Astrocyte (in vitro differentiated cells and primary cell): ENCODE data around the gene INPP5A. TPM values are rescaled to one million over a fixed set of nuclear protein-coding genes. Genes with fewer than 3 reads are reported as not detected.

Experiments used
- DNase-seq: peaks from one replicate; pipeline ENCODE4 v3.0.0-alpha.2; 2010; ENCODE audit warnings: low read depth
- FAIRE-seq: peaks from 2 replicates; lab custom pipeline; 2011; peaks lifted over from hg19 to GRCh38; lab: Jason Lieb, UNC
- H2AFZ ChIP-seq: 2 replicates; pipeline ENCODE4 v1.6.0; 2012; ENCODE audit warnings: low read depth, low read length, inconsistent platforms
- H3K27ac ChIP-seq: 2 replicates; pipeline ENCODE4 v1.5.1; 2011; ENCODE audit warnings: low read depth, low read length, inconsistent platforms
- H3K27me3 ChIP-seq: 2 replicates; pipeline ENCODE4 v1.6.0; 2011; ENCODE audit warnings: low read length, inconsistent platforms; ENCODE audit not compliant: insufficient read depth
- H3K36me3 ChIP-seq: 2 replicates; pipeline ENCODE4 v1.5.1; 2011; ENCODE audit warnings: low read length, inconsistent platforms; ENCODE audit not compliant: insufficient read depth
- H3K4me1 ChIP-seq: 2 replicates; pipeline ENCODE4 v1.5.1; 2011; ENCODE audit warnings: low read length, inconsistent platforms; ENCODE audit not compliant: insufficient read depth
- H3K4me2 ChIP-seq: 2 replicates; pipeline ENCODE4 v1.6.0; 2012; ENCODE audit warnings: low read length, inconsistent platforms
- H3K4me3 ChIP-seq: 2 replicates; pipeline ENCODE4 v1.5.1; 2011; ENCODE audit warnings: low read depth, mild to moderate bottlenecking, low read length, inconsistent platforms; ENCODE audit not compliant: insufficient read depth
- H3K79me2 ChIP-seq: 2 replicates; pipeline ENCODE4 v1.6.0; 2012; ENCODE audit warnings: mild to moderate bottlenecking, low read length, inconsistent platforms; ENCODE audit not compliant: insufficient read depth
- H3K9ac ChIP-seq: 2 replicates; pipeline ENCODE4 v1.6.0; 2012; ENCODE audit warnings: mild to moderate bottlenecking, low read length, inconsistent platforms
- H3K9me3 ChIP-seq: 2 replicates; pipeline ENCODE4 v1.5.1; 2012; ENCODE audit warnings: low read depth, mild to moderate bottlenecking, low read length, inconsistent platforms; ENCODE audit not compliant: insufficient read depth
- H4K20me1 ChIP-seq: 2 replicates; pipeline ENCODE4 v1.6.0; 2012; ENCODE audit warnings: low read length, inconsistent platforms; ENCODE audit not compliant: insufficient read depth
- H3K27ac Mint-ChIP-seq: one replicate; pipeline ENCODE4 v1.8.0; 2021; ENCODE audit warnings: mild to moderate bottlenecking, mixed read lengths; ENCODE audit not compliant: unreplicated experiment
- H3K27me3 Mint-ChIP-seq: one replicate; pipeline ENCODE4 v1.8.0; 2021; ENCODE audit warnings: low read depth, mixed read lengths; ENCODE audit not compliant: unreplicated experiment
- H3K36me3 Mint-ChIP-seq: one replicate; pipeline ENCODE4 v1.8.0; 2021; ENCODE audit warnings: low read depth, mixed read lengths; ENCODE audit not compliant: unreplicated experiment
- H3K4me1 Mint-ChIP-seq: one replicate; pipeline ENCODE4 v1.8.0; 2021; ENCODE audit warnings: low read depth, mixed read lengths; ENCODE audit not compliant: unreplicated experiment
- H3K4me3 Mint-ChIP-seq: one replicate; pipeline ENCODE4 v1.8.0; 2021; ENCODE audit warnings: mild to moderate bottlenecking, moderate library complexity, mixed read lengths; ENCODE audit not compliant: unreplicated experiment
- H3K9me3 Mint-ChIP-seq: one replicate; pipeline ENCODE4 v1.8.0; 2021; ENCODE audit warnings: mild to moderate bottlenecking, mixed read lengths; ENCODE audit not compliant: unreplicated experiment
- CTCF ChIP-seq: IDR thresholded peaks from 2 replicates; pipeline ENCODE4 v1.5.1; 2011; ENCODE audit warnings: low read depth, mild to moderate bottlenecking, inconsistent platforms, low read length, moderate library complexity; ENCODE audit not compliant: insufficient read depth
- EZH2 ChIP-seq: IDR thresholded peaks from 2 replicates; pipeline ENCODE4 v1.6.1; 2012; ENCODE audit warnings: mild to moderate bottlenecking, low read length, inconsistent platforms; ENCODE audit not compliant: insufficient read depth
- total RNA-seq: library from RNA; stranded (reverse); gene quantifications from 2 replicates; pipeline ENCODE4 v1.2.1, GENCODE V29; 2021

Gene INPP5A
- total RNA-seq, 1 donor from 2014 or later = 39.1 TPM

GRCh38 chr10:132832186-132832969 lies 294.8 kb downstream of the INPP5A start:
- Mint-ChIP-seq H3K4me3 (no peak overlapping the region), H3K27ac (no peak overlapping the region), H3K9me3 (peaks cover 8% of the 10 kb centered on the region), H3K36me3 (no peaks in the 10 kb centered on the region), H3K27me3 (peaks cover 45% of the 10 kb centered on the region), H3K4me1 (no peaks in the 10 kb centered on the region)
- Histone ChIP-seq H3K36me3 (no peaks in the 10 kb centered on the region), H3K79me2 (no peaks in the 10 kb centered on the region), H3K4me3 (no peak overlapping the region), H2AFZ (no peak overlapping the region), H4K20me1 (no peaks in the 10 kb centered on the region), H3K9ac (no peak overlapping the region), H3K9me3 (peaks cover 2% of the 10 kb centered on the region), H3K27me3 (peaks cover 10% of the 10 kb centered on the region), H3K27ac (no peak overlapping the region), H3K4me1 (no peaks in the 10 kb centered on the region), H3K4me2 (no peak overlapping the region)
- TF ChIP-seq EZH2 (no peak), CTCF (no peak)
- no peak for FAIRE-seq
- no peak for DNase-seq

Other genes with a start within 250 kb of the INPP5A start
- 12.3 and 13.6 TPM in 2 replicates for gene STK32C, start 229.8 kb upstream of the INPP5A start, total RNA-seq
- gene LRRC27, start 205.6 kb upstream of the INPP5A start, total RNA-seq = 7.8 and 8.0 TPM in 2 replicates
- 12.0 and 14.1 TPM in 2 replicates for gene PWWP2B, start 140.6 kb upstream of the INPP5A start, total RNA-seq
- not detected in 2 replicates for gene NKX6-2, start 248.4 kb downstream of the INPP5A start, total RNA-seq